HG02798 (cell line): Measurements from ENCODE around the gene HCN1.

Experiments
- ATAC-seq: cut with Tn5 transposase; IDR thresholded peaks from one replicate; pipeline ENCODE4 v1.9.1; 2021; ENCODE audit warnings: mild to moderate bottlenecking; ENCODE audit not compliant: unreplicated experiment, poor library complexity

HCN1 gene

DNA sequence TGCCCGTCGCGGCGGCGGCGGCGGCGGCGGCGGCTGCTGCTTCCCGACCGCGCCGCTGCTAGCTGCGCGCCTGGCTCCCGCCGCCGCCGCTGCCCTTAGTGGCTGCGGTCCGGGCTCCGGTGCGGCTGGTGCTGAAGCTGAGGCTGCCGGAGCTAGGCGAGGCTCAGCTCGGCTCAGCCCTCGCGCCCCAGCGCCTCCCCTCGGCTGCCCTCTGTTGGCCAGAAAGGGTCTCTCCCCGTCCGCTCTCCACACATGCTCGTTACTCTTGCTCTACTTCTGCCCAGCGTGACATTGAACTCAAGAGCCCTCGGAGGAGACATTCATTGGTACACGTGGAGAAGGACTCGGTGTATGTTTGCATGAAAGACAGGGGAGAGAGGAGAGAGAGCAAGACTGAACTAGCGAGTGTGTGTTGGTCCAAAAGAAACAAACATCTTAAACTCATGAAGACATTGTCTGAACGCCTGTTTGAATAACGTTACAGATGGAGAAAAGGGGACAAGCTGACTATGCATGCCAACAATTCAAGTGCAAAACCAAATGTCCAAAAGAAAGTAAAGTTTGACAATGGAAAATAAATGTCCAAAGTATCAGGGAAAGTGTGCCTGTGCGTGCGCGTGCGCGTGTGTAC, at the start of gene HCN1:
Gene HCN1 (minus strand): TSS at position 175 of the 631 bp plus-strand sequence.
- ATAC-seq, result peak; percentile 90

DNA sequence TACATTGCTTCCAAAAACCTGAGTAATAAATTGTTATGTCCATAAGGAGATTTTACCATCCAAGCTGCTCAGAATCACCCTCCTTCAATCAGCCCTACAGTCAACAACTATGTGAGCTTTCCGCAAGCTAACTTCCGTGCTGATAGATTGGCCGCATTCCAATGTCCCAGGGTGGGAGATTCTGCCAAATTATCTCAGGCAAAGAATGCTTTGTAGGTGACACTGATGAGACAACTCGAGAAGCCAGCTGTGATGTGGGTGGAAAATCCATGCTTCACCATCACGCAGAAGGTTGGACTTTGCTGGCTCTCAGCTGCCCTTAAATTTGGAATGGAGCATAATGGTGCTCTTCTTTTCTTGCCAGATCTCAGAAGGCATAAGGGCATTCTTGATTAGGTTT, 44.9 kb upstream of the HCN1 start:
- no peak for ATAC-seq

- ATAC-seq, result no peak
These were observed 41.0 kb upstream of the HCN1 start for GRCh38 chr5:45737153-45737552.

- ATAC-seq, result no peak
These were observed 29.4 kb upstream of the HCN1 start for GRCh38 chr5:45725537-45725936.

- no peak for ATAC-seq
These were observed 1.0 kb upstream of the HCN1 start for GRCh38 chr5:45697201-45697600.

GRCh38 chr5:45695804-45696156, 400 bp downstream of the HCN1 start:
- ATAC-seq, result no peak

DNA sequence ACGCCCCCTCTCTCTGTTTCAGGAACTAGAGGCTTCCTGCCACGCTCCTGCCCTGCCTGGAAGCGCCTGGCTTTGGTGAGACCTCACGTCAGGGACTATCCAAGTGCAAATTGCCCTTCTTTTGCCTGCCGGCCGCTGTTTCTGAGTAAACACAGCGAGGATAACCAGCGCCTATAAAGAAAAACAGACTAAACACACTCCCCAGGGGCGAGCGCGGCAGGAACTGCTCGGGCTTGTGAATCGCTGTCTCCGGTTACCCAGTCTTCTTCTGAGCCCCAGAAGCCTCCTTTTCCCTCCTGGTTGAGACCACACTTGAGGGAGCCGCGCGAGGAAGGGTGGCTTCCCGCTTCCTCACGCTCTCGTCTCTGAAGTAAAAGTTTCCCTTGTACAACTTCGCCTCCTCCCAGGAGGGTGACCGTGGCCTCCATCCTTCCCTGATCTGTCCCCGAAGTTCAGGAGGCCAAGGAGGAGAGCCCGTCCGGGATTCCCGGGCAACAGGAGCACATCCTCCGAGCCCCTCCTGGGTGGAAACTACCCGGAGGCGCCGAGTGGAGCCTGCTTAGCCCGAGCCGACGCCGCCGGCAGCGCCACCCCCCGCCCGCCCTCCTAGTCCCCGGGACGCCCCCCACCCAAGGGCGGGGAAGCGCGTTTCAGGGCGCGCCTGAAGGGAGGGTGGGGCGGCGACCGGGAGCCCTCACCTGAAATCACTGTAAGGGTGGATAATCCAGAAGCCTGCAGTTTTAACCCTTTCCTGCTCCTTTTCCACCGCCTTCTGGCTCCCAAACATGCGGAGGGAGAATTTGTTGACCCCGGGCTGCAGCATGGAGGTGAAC, 993 bp downstream of the HCN1 start:
- ATAC-seq, result no peak

GRCh38 chr5:45694255-45694814, 1.8 kb downstream of the HCN1 start:
- ATAC-seq, result no peak

- ATAC-seq, result no peak
These were observed 3.7 kb downstream of the HCN1 start for GRCh38 chr5:45692481-45692880.

GRCh38 chr5:45691656-45692055, 4.5 kb downstream of the HCN1 start:
- no peak for ATAC-seq

GRCh38 chr5:45687701-45688100, 8.5 kb downstream of the HCN1 start:
- no peak for ATAC-seq

DNA sequence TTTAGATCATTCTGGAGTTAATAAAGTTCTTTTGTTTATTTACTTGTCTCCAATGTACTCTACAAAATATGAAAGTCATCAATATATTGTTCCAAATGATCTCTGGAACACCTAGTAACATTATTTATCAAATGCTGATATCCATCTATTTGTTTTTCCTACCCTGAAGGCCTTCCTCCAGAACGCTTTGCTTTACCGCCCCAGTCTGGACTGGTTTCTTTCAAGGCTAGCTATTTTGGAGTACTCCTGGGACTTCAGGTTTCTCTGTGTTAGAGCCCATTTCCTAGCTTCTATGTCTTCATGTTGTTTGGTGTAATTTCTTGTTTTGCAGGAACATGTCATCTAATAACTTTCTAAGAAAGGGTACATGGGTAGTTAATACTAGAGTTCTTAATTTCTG, 9.6 kb downstream of the HCN1 start:
- no peak for ATAC-seq

DNA sequence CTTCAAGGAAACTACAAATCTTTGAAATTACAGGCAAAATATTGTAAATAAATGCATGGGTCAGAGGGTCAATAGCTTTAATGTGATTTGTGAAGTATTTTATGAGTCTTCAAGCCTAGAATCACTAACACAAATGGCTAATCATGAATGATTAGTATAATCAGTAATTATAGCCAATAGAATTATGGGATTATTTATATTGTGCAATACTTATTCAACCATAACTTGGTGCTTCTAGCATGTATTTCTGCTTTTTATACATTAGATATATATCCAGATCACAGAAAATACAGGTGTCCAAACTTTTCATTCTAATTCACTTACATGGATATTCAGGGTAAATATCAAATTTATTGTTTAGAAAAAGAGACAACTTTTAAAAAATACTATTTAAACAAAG, 12.1 kb downstream of the HCN1 start:
- ATAC-seq, result no peak

- no peak for ATAC-seq
These were observed 15.2 kb downstream of the HCN1 start for GRCh38 chr5:45680950-45681349.

- ATAC-seq, result no peak
These were observed 18.7 kb downstream of the HCN1 start for GRCh38 chr5:45677524-45677923.

GRCh38 chr5:45672271-45672670, 23.9 kb downstream of the HCN1 start:
- no peak for ATAC-seq

GRCh38 chr5:45648744-45649143, 47.4 kb downstream of the HCN1 start:
- ATAC-seq, result no peak

DNA sequence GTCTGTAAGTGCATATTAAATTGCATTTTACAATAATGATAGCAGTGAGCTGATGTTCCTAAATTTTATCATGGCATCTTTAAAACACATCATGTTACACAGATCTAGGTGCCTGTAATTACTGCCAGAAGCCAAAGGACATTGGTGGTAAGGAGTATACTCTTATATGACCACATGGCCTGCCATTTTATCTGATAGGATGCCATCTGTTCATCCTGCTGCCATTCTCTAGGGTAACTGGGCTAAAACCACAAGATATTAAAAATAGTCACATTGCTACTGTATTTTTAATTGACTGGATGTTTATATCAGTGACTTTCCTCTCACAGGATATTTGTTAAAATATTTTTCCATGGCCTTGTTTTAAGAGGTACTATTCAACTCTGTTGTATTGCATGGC, 53.1 kb downstream of the HCN1 start:
- ATAC-seq, result no peak

DNA sequence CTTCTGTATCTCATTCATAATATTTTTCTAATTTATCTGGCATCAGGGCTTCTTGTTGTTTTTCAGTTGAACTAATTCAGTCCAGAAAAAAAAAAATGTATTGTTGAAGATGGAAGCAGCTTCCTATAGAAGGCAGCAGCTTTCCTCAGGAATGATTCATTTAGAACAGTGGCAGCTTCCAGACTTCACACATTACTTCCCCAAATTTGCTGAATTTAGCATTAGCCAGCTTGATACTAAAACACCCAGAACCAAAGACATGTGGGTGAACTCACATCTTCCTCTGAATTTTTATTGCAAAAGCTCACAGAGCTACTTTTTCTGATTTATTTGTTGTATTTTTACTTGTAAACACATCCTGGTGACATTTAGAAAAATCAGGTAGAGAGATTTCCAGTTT, 53.8 kb downstream of the HCN1 start:
- no peak for ATAC-seq

GRCh38 chr5:45639040-45639439, 57.1 kb downstream of the HCN1 start:
- ATAC-seq, result no peak

DNA sequence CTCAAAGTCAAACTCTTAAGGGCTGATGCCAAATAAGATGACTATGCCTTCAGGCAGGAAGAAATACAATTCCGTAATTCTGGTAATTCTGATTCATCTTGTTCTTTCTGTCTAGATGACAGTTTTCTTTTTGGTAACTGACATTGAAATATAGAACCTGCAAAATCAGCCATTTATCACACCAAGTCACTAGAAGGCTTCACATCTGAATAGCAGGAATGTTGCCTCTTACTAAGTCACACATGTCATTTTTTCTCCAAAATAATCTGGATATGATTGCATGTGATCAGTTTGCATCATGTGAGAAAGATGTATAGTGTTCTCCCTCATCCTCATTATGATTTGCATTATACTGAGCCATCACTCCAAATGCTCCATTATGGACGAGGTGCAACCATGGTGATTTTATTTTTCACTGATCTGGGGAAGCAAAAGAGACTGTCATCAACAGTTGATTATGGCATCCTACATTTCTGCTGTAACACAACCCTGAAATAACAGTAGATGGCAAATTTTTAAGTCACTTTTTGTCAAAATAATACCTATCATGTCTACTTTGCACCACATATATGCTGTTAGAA, 69.0 kb downstream of the HCN1 start:
- ATAC-seq, result no peak
